ENCODE results near the gene LRRC27. TPM values are rescaled to one million over a fixed set of nuclear protein-coding genes. Genes with fewer than 3 reads are reported as not detected.

LRRC27 gene
- total RNA-seq, 1 experiment from 2014 or later, result 5.6 TPM

DNA sequence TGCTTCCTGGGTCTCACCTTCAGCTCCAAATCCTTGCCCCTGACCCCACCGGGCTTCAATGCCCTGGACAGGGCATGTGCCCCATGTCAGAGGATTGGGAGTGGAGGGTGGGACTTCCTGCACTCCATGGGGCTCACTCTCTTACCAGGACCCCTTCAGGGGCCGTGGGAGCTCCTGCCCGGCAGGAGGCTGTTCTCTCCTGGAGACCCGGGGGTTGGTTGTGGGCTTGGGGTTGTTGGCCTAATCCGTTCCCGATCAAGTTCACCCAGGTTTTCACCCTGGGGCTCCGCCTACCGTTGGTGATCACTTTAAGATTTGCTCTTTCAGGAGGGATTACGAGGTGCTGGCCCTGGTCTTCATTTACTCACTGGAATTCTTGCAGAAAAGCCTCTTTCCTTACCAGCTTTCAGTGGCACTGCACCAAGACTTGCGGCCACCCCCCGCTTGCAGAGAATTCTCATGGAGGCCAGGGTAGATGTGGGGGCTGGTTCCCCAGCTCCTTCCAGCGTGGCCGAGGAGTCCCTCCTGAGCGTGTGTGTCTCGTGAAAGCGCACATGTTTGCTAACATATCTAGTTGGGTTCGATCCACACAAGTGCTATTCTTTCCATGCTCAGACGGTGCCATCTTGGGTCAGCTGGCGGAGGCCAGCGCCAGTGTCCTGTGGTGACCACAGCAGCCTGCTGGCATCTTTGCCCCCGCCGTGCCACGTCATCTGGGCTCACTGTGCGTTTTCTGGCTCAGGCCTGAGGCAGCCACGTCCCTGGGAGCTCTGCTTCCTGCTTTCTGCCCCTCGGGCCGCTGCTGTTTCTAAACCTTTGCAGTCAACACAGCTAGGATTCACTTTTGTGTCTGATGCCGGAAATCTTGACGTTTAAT lies 80.6 kb downstream of the LRRC27 start:
- H3K27ac ChIP-seq (ENCODE audit: low read length), result no peak overlapping the region
- DNase-seq (no peak), ATAC-seq (no peak)
- BruUV-seq (replicated peaks), result no TSS peak
- ChIA-PET POLR2A (ENCODE audit: unreplicated experiment) (no interaction called here), CTCF (no interaction called here)
- no peaks in the 10 kb centered on the region for H3K9me3 ChIP-seq (ENCODE audit: low read length)
- H3K79me2 ChIP-seq (ENCODE audit: low read length), result peaks cover 75% of the 10 kb centered on the region
- H3K4me3 ChIP-seq (ENCODE audit: low read length), result no peak overlapping the region
- no peak overlapping the region for H3K9ac ChIP-seq (ENCODE audit: low read length)
- H3K4me2 ChIP-seq (ENCODE audit: low read length), result no peak overlapping the region
- H2AFZ ChIP-seq (ENCODE audit: low read length), result no peak overlapping the region
- H3K9me2 ChIP-seq (replicated peaks; ENCODE audit: low read length), result no peaks in the 10 kb centered on the region
- H4K20me1 ChIP-seq (ENCODE audit: low read length), result no peaks in the 10 kb centered on the region
- no peaks in the 10 kb centered on the region for H3F3A ChIP-seq (ENCODE audit: low read length, unreplicated experiment)
- no peaks in the 10 kb centered on the region for H3K27me3 ChIP-seq (ENCODE audit: low read length)
- TF ChIP-seq, protein P1, sequence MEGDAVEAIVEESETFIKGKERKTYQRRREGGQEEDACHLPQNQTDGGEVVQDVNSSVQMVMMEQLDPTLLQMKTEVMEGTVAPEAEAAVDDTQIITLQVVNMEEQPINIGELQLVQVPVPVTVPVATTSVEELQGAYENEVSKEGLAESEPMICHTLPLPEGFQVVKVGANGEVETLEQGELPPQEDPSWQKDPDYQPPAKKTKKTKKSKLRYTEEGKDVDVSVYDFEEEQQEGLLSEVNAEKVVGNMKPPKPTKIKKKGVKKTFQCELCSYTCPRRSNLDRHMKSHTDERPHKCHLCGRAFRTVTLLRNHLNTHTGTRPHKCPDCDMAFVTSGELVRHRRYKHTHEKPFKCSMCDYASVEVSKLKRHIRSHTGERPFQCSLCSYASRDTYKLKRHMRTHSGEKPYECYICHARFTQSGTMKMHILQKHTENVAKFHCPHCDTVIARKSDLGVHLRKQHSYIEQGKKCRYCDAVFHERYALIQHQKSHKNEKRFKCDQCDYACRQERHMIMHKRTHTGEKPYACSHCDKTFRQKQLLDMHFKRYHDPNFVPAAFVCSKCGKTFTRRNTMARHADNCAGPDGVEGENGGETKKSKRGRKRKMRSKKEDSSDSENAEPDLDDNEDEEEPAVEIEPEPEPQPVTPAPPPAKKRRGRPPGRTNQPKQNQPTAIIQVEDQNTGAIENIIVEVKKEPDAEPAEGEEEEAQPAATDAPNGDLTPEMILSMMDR (conservative IDR thresholded peaks at IDR 0.05; ENCODE audit: low read depth, low read length), result no peak
- TF ChIP-seq EZH2 (IDR thresholded peaks at IDR 0.05; ENCODE audit: low read length, unreplicated experiment) (no peak), EZH2phosphoT487 (IDR thresholded peaks at IDR 0.05; ENCODE audit: borderline replicate concordance, low read length) (no peak)
- intact Hi-C loops (cut with micrococcal nuclease), result no loop called here
- H3K4me1 ChIP-seq (ENCODE audit: insufficient read depth, low read length), result peaks cover 11% of the 10 kb centered on the region
- no peaks in the 10 kb centered on the region for H3K36me3 ChIP-seq (ENCODE audit: low read depth, low read length)

DNA sequence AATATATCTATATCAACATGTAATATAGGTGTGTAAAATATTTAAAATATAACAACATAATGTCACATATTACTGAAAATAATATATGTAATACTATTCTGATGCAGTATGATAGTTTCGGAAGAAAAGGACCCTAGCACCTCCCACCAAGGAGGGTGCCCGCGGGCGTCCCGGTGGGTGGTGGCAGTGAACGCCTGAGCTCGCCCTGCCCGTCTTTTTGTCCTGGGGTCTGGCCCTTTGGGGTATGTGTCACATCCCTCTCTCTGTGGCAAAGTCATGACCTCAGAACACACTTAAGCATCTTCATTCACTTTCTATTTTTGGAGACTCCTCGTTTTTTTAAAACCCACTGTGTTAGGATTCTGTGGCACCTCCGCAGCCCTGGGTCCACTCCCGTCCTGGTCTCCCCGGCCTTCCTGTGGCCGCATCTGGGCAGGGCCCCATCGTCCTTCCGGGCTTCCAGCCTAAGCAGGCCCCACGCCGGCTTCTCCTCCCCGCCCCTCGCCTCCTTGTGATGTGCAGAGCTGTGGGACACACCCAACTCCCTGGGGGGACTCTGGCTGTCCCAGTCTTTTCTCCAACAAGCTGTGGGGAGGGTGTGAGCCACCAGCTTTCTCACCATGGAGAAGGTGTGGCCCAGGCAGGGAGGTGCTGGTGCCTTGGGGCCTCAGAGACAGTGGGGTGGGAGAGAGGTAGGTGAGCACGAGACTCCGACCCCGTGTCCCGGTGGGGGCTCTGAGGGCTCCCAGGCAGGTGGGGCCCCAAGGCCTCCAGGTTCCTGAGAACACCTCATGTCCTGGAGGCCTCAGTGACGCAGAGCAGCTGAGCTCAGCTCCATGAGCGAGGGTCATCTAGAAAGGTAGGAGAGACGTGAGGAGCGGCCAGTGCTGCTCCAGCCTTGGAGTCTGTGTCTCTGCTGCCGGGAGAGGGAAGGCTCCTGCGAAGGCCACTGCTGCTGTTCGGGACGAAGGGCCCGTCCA lies 81.5 kb downstream of the LRRC27 start:
- Histone ChIP-seq H3K36me3 (ENCODE audit: low read depth, low read length) (no peaks in the 10 kb centered on the region), H3K4me2 (ENCODE audit: low read length) (no peak overlapping the region), H3K27ac (ENCODE audit: low read length) (no peak overlapping the region), H3K4me3 (ENCODE audit: low read length) (no peak overlapping the region), H3K9me3 (ENCODE audit: low read length) (no peaks in the 10 kb centered on the region), H3K4me1 (ENCODE audit: insufficient read depth, low read length) (peaks cover 10% of the 10 kb centered on the region), H3K9me2 (replicated peaks; ENCODE audit: low read length) (no peaks in the 10 kb centered on the region), H3K9ac (ENCODE audit: low read length) (no peak overlapping the region), H3K27me3 (ENCODE audit: low read length) (no peaks in the 10 kb centered on the region), H2AFZ (ENCODE audit: low read length) (no peak overlapping the region), H3F3A (ENCODE audit: low read length, unreplicated experiment) (no peaks in the 10 kb centered on the region), H4K20me1 (ENCODE audit: low read length) (no peaks in the 10 kb centered on the region), H3K79me2 (ENCODE audit: low read length) (peaks cover 70% of the 10 kb centered on the region)
- no peak for TF ChIP-seq EZH2 (IDR thresholded peaks at IDR 0.05; ENCODE audit: low read length, unreplicated experiment)
- ChIA-PET POLR2A (ENCODE audit: unreplicated experiment) (no interaction called here), CTCF (no interaction called here)
- BruUV-seq (replicated peaks), result no TSS peak
- intact Hi-C loops (cut with micrococcal nuclease), result no loop called here
- no peak for DNase-seq
- no peak for ATAC-seq

DNA sequence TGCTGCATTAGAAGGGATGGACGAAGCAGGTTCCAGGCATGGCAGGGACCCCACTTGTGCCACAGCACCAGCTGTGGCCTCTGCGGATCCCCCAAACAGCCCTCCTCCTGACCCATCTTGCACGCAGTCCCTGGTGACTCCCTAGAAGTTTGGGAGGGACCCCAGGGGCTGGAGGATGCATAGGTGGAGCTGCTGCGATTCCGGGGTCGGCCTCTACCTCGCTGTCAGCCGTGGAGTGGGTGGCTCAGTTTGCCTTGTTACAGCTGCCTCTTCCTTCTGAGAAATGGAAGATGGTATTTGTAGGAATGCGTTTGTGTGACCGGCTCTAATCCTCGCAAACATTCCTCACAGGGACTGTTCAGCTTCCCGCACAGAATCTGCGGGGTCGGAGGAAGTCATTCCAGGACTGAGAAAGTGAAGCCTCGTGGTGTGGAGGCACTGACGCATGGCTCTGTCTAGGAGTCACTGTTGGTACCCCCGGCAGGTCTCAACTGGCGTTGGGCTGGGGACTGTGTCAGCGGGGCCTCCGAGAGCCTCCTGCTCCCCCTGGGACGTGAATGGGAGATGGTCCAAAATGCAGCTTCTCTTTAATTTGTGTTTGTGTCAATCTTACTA lies 82.5 kb downstream of the LRRC27 start:
- DNase-seq (no peak), ATAC-seq (no peak)
- Histone ChIP-seq H3F3A (ENCODE audit: low read length, unreplicated experiment) (no peaks in the 10 kb centered on the region), H3K4me2 (ENCODE audit: low read length) (no peak overlapping the region), H3K27ac (ENCODE audit: low read length) (no peak overlapping the region), H3K9me3 (ENCODE audit: low read length) (no peaks in the 10 kb centered on the region), H4K20me1 (ENCODE audit: low read length) (no peaks in the 10 kb centered on the region), H2AFZ (ENCODE audit: low read length) (no peak overlapping the region), H3K79me2 (ENCODE audit: low read length) (peaks cover 60% of the 10 kb centered on the region), H3K9me2 (replicated peaks; ENCODE audit: low read length) (no peaks in the 10 kb centered on the region), H3K4me3 (ENCODE audit: low read length) (no peak overlapping the region), H3K36me3 (ENCODE audit: low read depth, low read length) (no peaks in the 10 kb centered on the region), H3K4me1 (ENCODE audit: insufficient read depth, low read length) (peaks cover 16% of the 10 kb centered on the region), H3K9ac (ENCODE audit: low read length) (no peak overlapping the region), H3K27me3 (ENCODE audit: low read length) (no peaks in the 10 kb centered on the region)
- ChIA-PET POLR2A (ENCODE audit: unreplicated experiment) (no interaction called here), CTCF (no interaction called here)
- TF ChIP-seq EZH2 (IDR thresholded peaks at IDR 0.05; ENCODE audit: low read length, unreplicated experiment), result no peak
- TF ChIP-seq, protein P1 (conservative IDR thresholded peaks at IDR 0.05; ENCODE audit: low read depth, low read length), result no peak
- TF ChIP-seq EZH2phosphoT487 (IDR thresholded peaks at IDR 0.05; ENCODE audit: borderline replicate concordance, low read length), result no peak
- BruUV-seq (replicated peaks), result no TSS peak
- intact Hi-C loops (cut with micrococcal nuclease), result no loop called here
